Measurements from ENCODE around the gene RABEP2. TPM values are rescaled to one million over a fixed set of nuclear protein-coding genes. Genes with fewer than 3 reads are reported as not detected.

Gene RABEP2
- total RNA-seq = 41.0 TPM

DNA sequence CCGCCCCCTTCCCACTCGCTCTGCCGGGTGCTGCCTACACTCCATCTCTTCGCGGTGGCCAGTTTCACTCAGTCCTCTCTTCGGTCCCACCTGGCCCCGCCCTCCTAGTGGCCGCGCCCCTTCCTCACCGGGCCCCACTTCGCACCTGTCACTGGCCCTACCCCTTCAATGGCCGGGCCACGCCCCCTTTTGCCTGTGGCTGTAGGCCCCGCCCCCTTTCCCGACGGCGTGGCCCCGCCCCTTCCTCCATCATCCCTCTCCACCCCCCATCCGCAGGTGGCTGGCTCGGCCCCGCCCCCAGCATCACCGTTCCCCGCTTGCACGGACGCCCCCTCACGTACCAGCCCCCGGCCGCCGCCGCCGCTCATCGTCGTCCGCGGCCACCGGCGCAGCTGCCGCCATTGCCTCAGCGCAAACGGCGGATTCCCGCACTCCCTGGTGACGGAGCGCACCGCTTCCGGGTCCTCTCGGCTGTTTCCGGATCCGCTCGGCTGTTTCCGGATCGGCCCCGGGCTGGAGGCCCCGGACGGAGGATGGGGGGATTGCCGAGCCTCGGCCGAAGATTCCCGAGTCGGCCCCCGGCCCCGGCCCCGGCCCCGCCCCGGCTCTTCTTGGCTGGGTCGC lies at the start of gene RABEP2:
Gene RABEP2, minus strand, starts transcription at position 477 of the 624 bp plus-strand sequence. Its CDS starts 75 bp downstream, at position 402.

DNA sequence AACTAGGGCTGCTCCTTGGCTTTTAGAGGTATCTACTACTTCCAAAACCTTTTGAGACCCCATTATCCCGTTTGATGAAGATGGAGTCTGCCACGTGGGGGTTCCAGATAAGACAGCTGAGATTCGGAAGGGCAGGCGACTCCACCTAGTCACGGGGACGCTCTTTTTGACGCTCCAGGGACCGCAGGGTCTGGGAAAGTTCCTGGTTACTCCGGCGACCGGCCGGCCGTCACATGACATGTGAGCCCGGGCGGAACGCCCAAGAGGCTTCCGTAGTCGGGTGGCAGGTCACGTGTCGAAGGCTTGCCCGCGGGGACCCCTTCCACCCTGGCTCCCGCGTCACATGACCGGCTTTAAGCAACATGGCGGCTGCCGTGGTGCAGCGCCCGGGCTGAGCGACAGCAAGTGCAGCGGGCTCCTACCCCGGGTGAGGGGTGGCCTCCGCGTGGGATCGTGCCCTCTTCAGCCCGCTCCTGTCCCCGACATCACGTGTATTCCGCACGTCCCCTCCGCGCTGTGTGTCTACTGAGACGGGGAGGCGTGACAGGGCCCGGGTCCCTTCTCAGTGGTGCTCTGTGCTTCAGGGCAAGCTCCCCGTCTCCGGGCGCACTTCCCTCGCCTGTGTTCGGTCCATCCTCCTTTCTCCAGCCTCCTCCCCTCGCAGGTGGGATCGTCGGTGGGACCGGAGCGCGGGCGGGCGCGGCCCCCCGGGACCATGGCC lies 49.6 kb upstream of the RABEP2 start, which contains the start of gene SPNS1:
Gene SPNS1, plus strand, starts transcription at position 342 of the 721 bp plus-strand sequence. Its CDS starts 374 bp downstream, at position 716.

GRCh38 chr16:28950648-28951409 lies 25.8 kb upstream of the RABEP2 start, which contains the start of gene NFATC2IP:
Gene NFATC2IP, plus strand, starts transcription at chr16:28950937. Its CDS starts 75 bp downstream, at chr16:28951012.

GRCh38 chr16:28931801-28932225 lies 6.8 kb upstream of the RABEP2 start, which contains the start of gene CD19:
Gene CD19, plus strand, starts transcription at chr16:28931971. Its CDS starts 30 bp downstream, at chr16:28932001.

DNA sequence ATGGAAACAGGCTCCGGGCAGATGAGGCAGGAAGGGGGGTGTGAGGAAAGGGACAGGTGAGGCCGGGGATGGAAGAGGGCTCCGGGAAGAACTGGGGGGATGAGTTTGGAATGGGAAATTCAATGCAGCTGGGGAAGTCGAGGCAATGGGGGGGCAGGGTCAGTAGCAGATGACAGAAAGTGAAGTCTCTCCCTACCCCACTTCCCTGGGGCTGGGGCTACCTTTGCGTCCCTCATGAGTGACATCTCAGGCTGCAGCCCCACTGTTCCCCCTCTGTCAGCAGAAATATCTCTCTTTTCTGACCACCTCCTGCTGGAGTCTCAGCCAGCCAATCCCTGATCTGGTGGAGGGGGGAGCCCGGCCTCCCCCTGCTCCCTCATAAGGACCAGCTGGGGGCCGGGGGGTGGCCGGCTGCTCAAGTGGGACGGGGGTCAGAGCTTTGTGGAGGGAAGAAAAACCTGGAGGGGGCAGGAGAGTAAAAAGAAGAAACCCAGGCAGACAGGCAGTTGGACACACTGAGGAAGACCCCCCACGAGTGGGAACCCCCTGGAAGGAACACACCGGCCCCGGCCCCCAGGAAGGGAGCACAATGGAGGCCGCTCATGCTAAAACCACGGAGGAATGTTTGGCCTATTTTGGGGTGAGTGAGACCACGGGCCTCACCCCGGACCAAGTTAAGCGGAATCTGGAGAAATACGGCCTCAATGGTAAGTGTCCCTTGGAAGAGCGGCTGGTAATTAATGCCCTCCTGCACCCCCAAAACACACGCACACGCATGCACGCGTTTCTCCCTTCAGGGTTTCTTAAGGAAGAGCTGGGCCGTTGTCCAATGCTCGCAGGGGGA lies 46.7 kb downstream of the RABEP2 start, which contains the start of gene ATP2A1:
Gene ATP2A1, plus strand, starts transcription at position 406 of the 844 bp plus-strand sequence. Its CDS starts 184 bp downstream, at position 590.

Other genes starting within 250 kb of the RABEP2 start
- 214 TPM for gene EIF3C, start 213.8 kb downstream of the RABEP2 start, total RNA-seq
- 3.5 TPM for gene NPIPB9, start 173.5 kb downstream of the RABEP2 start, total RNA-seq
- gene ATXN2L, start 102.2 kb downstream of the RABEP2 start, total RNA-seq = 75.3 TPM
- gene TUFM, start 78.9 kb downstream of the RABEP2 start, total RNA-seq = 57.1 TPM
- gene SH2B1, start 61.4 kb downstream of the RABEP2 start, total RNA-seq = 35.5 TPM
- gene ATP2A1, start 46.8 kb downstream of the RABEP2 start, total RNA-seq = 46.8 TPM
- 0.88 TPM for gene CD19, start 6.7 kb upstream of the RABEP2 start, total RNA-seq
- gene NFATC2IP, start 25.7 kb upstream of the RABEP2 start, total RNA-seq = 35.8 TPM
- gene SPNS1, start 49.5 kb upstream of the RABEP2 start, total RNA-seq = 25.1 TPM
- gene LAT, start 59.8 kb upstream of the RABEP2 start, total RNA-seq = 2.9 TPM

Measured in camera-type eye (tissue), 1 donor.